RCC 7860 (cell line): ENCODE measurements around the gene FAM227B.
"Not testable (repeated sequence)": the region's sequence is repeated elsewhere in the genome, so short reads cannot be mapped to it uniquely, and the experiment has no call there.

Source experiments
- DNase-seq: peaks from one replicate; pipeline ENCODE4 v3.0.0-alpha.2; 2015; ENCODE audit warnings: low spot score
- FAIRE-seq: peaks from 2 replicates; lab custom pipeline; 2012; peaks lifted over from hg19 to GRCh38; lab: Jason Lieb, UNC

Gene FAM227B

GRCh38 chr15:49387471-49387870 lies 233.1 kb downstream of the FAM227B start:
- no peak for DNase-seq
- no peak for FAIRE-seq

GRCh38 chr15:49383266-49383665 lies 237.4 kb downstream of the FAM227B start:
- no peak for DNase-seq
- FAIRE-seq: no peak

- FAIRE-seq (no peak), DNase-seq (no peak)
Measured at GRCh38 chr15:49382394-49382793, 238.2 kb downstream of the FAM227B start.

GRCh38 chr15:49380912-49381311 lies 239.7 kb downstream of the FAM227B start:
- DNase-seq (no peak), FAIRE-seq (no peak)

GRCh38 chr15:49379996-49380395 lies 240.6 kb downstream of the FAM227B start:
- FAIRE-seq (no peak), DNase-seq (no peak)

GRCh38 chr15:49372366-49372765 lies 248.3 kb downstream of the FAM227B start:
- DNase-seq (no peak), FAIRE-seq (no peak)

- no peak for DNase-seq
- no peak for FAIRE-seq
Measured at GRCh38 chr15:49370782-49371181, 249.8 kb downstream of the FAM227B start.

- DNase-seq (no peak), FAIRE-seq (no peak)
Measured at GRCh38 chr15:49366496-49366895, 254.1 kb downstream of the FAM227B start.

GRCh38 chr15:49361370-49361769 lies 259.2 kb downstream of the FAM227B start:
- FAIRE-seq: no peak
- DNase-seq: no peak

GRCh38 chr15:49354439-49354838 lies 266.2 kb downstream of the FAM227B start:
- DNase-seq, FAIRE-seq: not testable (repeated sequence)

GRCh38 chr15:49343546-49343945 lies 277.1 kb downstream of the FAM227B start:
- FAIRE-seq: no peak
- DNase-seq: no peak

GRCh38 chr15:49339656-49340055 lies 281.0 kb downstream of the FAM227B start:
- DNase-seq: no peak

GRCh38 chr15:49331951-49332350 lies 288.7 kb downstream of the FAM227B start:
- no peak for DNase-seq
- FAIRE-seq: no peak

More at GRCh38 chr15:49339656-49340055, 281.0 kb downstream of the FAM227B start:
- no peak for FAIRE-seq

GRCh38 chr15:49331442-49331841 lies 289.2 kb downstream of the FAM227B start:
- FAIRE-seq (no peak), DNase-seq (no peak)

- no peak for FAIRE-seq
- DNase-seq: no peak
Measured at GRCh38 chr15:49330166-49330565, 290.5 kb downstream of the FAM227B start.

- no peak for DNase-seq
- no peak for FAIRE-seq
Measured at GRCh38 chr15:49328941-49329340, 291.7 kb downstream of the FAM227B start.

- FAIRE-seq (no peak), DNase-seq (no peak)
Measured at GRCh38 chr15:49327927-49328326, 292.7 kb downstream of the FAM227B start.

GRCh38 chr15:49323207-49323606 lies 297.4 kb downstream of the FAM227B start:
- DNase-seq (no peak), FAIRE-seq (no peak)

- no peak for FAIRE-seq
- DNase-seq: no peak
Measured at GRCh38 chr15:49320351-49320750, 300.3 kb downstream of the FAM227B start.

GRCh38 chr15:49315391-49315823 lies 305.2 kb downstream of the FAM227B start:
- FAIRE-seq: no peak
- DNase-seq: no peak

GRCh38 chr15:49314716-49315115 lies 305.9 kb downstream of the FAM227B start:
- DNase-seq (no peak), FAIRE-seq (no peak)

GRCh38 chr15:49313650-49314049 lies 307.0 kb downstream of the FAM227B start:
- peak; percentile 31 for DNase-seq
- FAIRE-seq: no peak

GRCh38 chr15:49309889-49310288 lies 310.7 kb downstream of the FAM227B start:
- no peak for FAIRE-seq
- DNase-seq: no peak

GRCh38 chr15:49308686-49309085 lies 311.9 kb downstream of the FAM227B start:
- DNase-seq (no peak), FAIRE-seq (no peak)
